ENCODE measurements around the gene RIPOR3. TPM values are rescaled to one million over a fixed set of nuclear protein-coding genes. Genes with fewer than 3 reads are reported as not detected.

The RIPOR3 gene
- total RNA-seq, 2 experiments from 2014 or later, result 0.53 TPM; not detected in 1

- Histone ChIP-seq H3K27ac (ENCODE audit: low read depth, low read length, poor library complexity, severe bottlenecking) (no peak overlapping the region), H3K9me2 (ENCODE audit: insufficient read depth, low read length) (no peaks in the 10 kb centered on the region), H3K4me3 (ENCODE audit: low read depth, low read length, poor library complexity, severe bottlenecking) (no peak overlapping the region), H2AFZ (ENCODE audit: low read length) (no peak overlapping the region), H3K36me3 (ENCODE audit: insufficient read depth, low read length) (no peaks in the 10 kb centered on the region; the same call in 1 of the 2 replicates), H3K79me2 (ENCODE audit: insufficient read depth, low read depth, low read length) (peaks cover 2% of the 10 kb centered on the region; the same call in 1 of the 2 replicates), H4K20me1 (ENCODE audit: insufficient read depth, low read length) (peaks cover 16% of the 10 kb centered on the region), H3K4me2 (ENCODE audit: low read length) (no peak overlapping the region), H3K4me1 (ENCODE audit: insufficient read depth, low read length, poor library complexity, severe bottlenecking) (peaks cover 48% of the 10 kb centered on the region), H3K9me3 (ENCODE audit: low read length) (no peaks in the 10 kb centered on the region)
- no TSS peak for BruUV-seq (replicated peaks)
- ChIA-PET POLR2A (interaction anchor here (0.5 to 1.5 kb wide), 3 partner anchors 9 to 332 kb away, joined by 3 to 6 read pairs (median 5); no protein-coding TSS in a partner anchor), CTCF (ENCODE audit: unreplicated experiment) (no interaction called here)
- no peak for DNase-seq (ENCODE audit: low spot score)
- intact Hi-C loops (cut with micrococcal nuclease; ENCODE audit: unreplicated experiment), result no loop called here
- TF ChIP-seq CTCF (conservative IDR thresholded peaks at IDR 0.05; ENCODE audit: low read length) (no peak), EZH2phosphoT487 (IDR thresholded peaks at IDR 0.05; ENCODE audit: borderline replicate concordance, low read depth, low read length) (no peak)
Measured at GRCh38 chr20:50537546-50538201, 153.7 kb downstream of the RIPOR3 start.

- H3K27ac ChIP-seq (ENCODE audit: low read depth, low read length, poor library complexity, severe bottlenecking), result no peak overlapping the region
- H3K4me1 ChIP-seq (ENCODE audit: insufficient read depth, low read length, poor library complexity, severe bottlenecking), result peaks cover 34% of the 10 kb centered on the region
- no peak overlapping the region for H3K4me2 ChIP-seq (ENCODE audit: low read length)
- no TSS peak for BruUV-seq (replicated peaks)
- DNase-seq (ENCODE audit: low spot score), result no peak
- no peaks in the 10 kb centered on the region for H3K9me3 ChIP-seq (ENCODE audit: low read length)
- intact Hi-C loops (cut with micrococcal nuclease; ENCODE audit: unreplicated experiment), result no loop called here
- peaks cover 6% of the 10 kb centered on the region for H4K20me1 ChIP-seq (ENCODE audit: insufficient read depth, low read length)
- no peak for TF ChIP-seq CTCF (conservative IDR thresholded peaks at IDR 0.05; ENCODE audit: low read length)
- TF ChIP-seq EZH2phosphoT487 (IDR thresholded peaks at IDR 0.05; ENCODE audit: borderline replicate concordance, low read depth, low read length), result no peak
- no peaks in the 10 kb centered on the region; the same call in 1 of the 2 replicates for H3K36me3 ChIP-seq (ENCODE audit: insufficient read depth, low read length)
- ChIA-PET CTCF (ENCODE audit: unreplicated experiment) (no interaction called here), POLR2A (interaction anchor here (0.7 kb wide), 1 partner anchor 11 kb away, joined by 3 read pairs; no protein-coding TSS in a partner anchor)
- H3K4me3 ChIP-seq (ENCODE audit: low read depth, low read length, poor library complexity, severe bottlenecking), result no peak overlapping the region
- no peaks in the 10 kb centered on the region; the same call in 1 of the 2 replicates for H3K79me2 ChIP-seq (ENCODE audit: insufficient read depth, low read depth, low read length)
- H2AFZ ChIP-seq (ENCODE audit: low read length), result no peak overlapping the region
- no peaks in the 10 kb centered on the region for H3K9me2 ChIP-seq (ENCODE audit: insufficient read depth, low read length)
Measured at GRCh38 chr20:50536333-50536732, 155.0 kb downstream of the RIPOR3 start.

Small RNA genes within 50 kb of the gene (microRNA-seq; reads per million reads assigned to microRNA genes)
- gene MIR1302-5 (ENCODE audit: borderline replicate concordance), result not detected
- not detected for gene MIR645 (ENCODE audit: borderline replicate concordance)

Small RNA genes within 50 kb of the gene (small RNA-seq; reads per million reads assigned to genes)
- gene MIR1302-5, result not detected
- gene MIR645, result not detected
- not detected for gene RF00019

Other genes starting within 250 kb of the RIPOR3 start
- 21.6 and 25.1 TPM in 2 replicates for gene PTPN1, start 181.2 kb downstream of the RIPOR3 start, total RNA-seq (2014; rRNA removed; shearing (Covaris generic))
- 17.1 and 22.0 TPM in 2 replicates for gene PTPN1, start 181.2 kb downstream of the RIPOR3 start, total RNA-seq (2022)
- gene PARD6B, start 40.0 kb upstream of the RIPOR3 start, total RNA-seq (2014; rRNA removed; shearing (Covaris generic)), result 4.4 and 5.8 TPM in 2 replicates
- 5.1 and 6.1 TPM in 2 replicates for gene PARD6B, start 40.0 kb upstream of the RIPOR3 start, total RNA-seq (2022)
- gene BCAS4, start 103.5 kb upstream of the RIPOR3 start, total RNA-seq (2014; rRNA removed; shearing (Covaris generic)), result 128 and 181 TPM in 2 replicates
- 166 and 173 TPM in 2 replicates for gene BCAS4, start 103.5 kb upstream of the RIPOR3 start, total RNA-seq (2022)
- 51.5 and 58.6 TPM in 2 replicates for gene ADNP, start 239.9 kb upstream of the RIPOR3 start, total RNA-seq (2014; rRNA removed; shearing (Covaris generic))
- gene ADNP, start 239.9 kb upstream of the RIPOR3 start, total RNA-seq (2022), result 94.9 and 105 TPM in 2 replicates

All from OCI-LY7 (cell line).